Measurements from ENCODE around the gene SH3GLB1.
"Not testable (repeated sequence)": the region's sequence is repeated elsewhere in the genome, so short reads cannot be mapped to it uniquely, and the experiment has no call there.

Gene SH3GLB1

DNA sequence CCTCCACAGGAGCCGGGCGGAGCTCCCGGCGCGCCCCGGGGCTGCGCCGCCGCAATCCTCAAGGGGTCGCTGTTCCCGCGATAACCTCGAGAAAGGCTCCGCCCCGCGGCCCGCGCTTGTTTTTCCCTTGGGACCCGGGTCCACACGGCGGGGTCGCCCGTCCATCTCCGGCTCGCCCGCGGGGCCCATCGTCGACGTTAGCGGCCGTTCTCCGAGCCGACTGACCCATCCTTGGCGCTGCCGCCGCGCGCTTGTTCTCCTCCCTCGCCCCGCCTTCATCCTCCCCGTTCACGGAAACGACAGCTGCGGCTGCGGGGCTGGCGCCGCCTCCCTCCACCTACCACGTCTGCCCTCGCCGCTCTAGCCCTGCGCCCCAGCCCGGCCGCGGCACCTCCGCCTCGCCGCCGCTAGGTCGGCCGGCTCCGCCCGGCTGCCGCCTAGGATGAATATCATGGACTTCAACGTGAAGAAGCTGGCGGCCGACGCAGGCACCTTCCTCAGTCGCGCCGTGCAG, at the start of gene SH3GLB1:
SH3GLB1 (plus strand) TSS at position 119 of the 514 bp plus-strand sequence; CDS start at position 443, 324 bp downstream.
- peak; percentile 79 for DNase-seq

DNA sequence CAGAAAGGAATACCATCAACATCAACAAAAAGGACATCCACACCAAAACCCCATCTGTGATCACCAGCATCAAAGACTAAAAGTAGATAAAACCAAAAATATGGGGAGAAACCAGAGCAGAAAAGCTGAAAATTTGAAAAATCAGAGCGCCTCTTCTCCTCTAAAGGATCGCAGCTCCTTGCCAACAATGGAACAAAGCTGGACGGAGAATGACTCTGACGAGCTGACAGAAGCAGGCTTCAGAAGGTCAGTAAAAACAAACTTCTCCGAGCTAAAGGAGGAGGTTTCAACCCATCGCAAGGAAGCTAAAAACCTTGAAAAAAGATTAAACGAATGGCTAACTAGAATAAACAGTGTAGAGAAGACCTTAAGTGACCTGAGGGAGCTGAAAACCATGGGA, 46.0 kb upstream of the SH3GLB1 start:
- DNase-seq = not testable (repeated sequence)

DNA sequence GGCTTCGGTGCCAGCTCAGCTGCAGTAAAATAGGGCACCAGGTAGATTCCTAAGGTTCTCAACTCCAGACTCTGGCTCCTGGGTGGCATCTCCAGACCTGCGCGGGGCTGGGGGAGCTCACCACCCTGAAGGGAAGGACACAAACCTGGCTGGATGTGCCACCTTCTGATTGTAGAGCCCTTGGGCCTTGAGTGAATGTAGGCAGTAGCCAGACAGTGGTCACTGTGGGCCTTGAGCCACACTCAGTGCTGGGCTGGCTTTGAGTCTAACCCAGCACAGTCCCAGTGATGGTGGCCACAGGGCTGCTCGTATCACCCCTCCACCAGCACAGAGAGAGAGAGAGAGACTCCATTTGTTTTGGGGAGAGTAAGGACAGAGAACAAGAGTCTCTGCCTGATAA, 38.0 kb upstream of the SH3GLB1 start:
- no peak for DNase-seq

DNA sequence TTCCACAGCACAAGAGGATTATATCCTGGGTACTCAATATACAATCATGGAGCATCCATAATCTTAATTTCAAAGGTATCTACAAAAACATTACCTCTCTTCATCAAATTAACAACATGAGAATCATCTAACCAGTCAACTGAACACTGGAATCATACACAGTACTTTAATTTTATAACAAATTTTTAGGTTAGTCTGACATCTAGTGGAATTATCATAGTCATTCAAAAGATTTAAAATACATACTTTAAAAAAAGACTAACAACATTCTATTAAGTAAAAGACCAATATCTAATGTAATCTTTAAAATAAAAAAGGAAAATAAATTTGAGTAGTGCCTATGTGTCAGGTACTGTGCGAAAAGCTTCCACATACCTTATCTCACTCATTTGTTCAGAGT, 16.8 kb upstream of the SH3GLB1 start:
- no peak for DNase-seq

DNA sequence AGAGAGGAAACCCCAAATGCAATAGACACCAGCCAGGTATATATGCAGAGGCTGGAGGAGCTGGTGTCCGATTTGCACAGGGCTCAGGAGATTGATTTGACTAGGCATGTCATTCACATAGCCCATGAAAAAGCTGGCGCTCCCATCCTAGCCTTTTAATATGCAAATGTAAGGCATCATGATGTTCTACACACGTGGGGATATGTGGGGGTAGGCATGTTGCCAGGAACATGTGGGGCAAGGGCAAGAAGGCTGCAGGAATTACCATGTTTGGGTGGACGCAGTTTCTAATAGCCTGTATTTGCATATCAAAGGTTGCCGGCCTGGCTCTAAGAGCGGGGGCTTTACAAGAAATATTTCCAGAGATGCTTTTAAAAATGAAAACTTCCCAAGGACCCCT, 11.7 kb upstream of the SH3GLB1 start:
- no peak for DNase-seq

DNA sequence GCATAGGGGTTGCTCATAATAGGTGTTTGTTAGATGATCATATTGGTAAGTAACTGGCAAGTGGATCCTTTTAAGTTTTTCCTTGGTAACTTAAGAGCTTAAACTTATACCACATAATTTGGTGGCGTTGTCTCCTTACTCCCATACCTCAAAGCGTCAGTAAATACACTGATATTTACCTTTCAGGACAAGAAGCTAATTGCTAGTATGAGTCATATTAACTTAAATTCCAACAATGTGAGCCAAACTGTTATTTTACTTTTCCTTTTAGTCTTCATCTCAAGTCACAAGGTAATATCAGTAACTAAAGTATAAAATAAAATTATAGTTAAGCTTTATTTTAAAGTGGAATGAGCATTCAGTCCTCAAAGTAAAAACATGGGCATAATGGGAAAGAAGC, 9.0 kb upstream of the SH3GLB1 start:
- no peak for DNase-seq

DNA sequence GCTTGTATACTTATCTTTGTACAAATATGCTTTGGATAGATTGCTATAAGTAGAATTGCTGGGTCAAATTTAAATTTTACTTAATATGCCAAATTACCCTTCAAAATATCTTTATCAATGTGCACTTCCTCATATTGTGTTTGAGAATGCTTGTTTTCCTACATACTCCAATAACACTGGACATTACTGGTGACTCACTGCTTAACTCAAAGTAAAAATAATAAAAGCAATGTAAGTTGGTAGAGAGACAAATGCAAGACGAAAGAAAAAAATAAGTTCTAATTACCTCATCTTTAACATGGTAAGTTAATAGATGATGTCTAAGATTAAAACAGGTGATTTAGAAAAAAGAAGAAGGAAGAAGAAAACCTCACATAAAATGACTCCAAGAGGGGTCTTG, 7.9 kb upstream of the SH3GLB1 start:
- DNase-seq = no peak

DNA sequence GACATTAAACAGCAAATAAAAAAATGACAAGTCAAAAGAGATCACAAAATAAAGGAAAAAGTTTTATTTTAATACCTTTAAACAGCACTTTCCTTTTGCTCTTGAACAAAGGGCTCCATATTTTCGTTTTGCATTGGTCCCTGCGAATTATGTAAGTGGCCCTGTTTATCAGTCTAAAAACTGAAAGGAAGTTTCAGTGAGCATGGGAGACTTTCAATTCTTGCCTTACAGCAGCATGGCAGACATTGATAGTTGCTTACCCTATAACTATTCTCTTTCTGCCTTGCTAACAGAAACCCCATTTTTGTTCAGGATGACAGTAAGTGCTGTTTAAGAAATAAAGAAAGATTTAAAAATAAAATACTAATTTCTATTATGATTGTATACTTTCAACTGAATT, 5.2 kb upstream of the SH3GLB1 start:
- no peak for DNase-seq

DNA sequence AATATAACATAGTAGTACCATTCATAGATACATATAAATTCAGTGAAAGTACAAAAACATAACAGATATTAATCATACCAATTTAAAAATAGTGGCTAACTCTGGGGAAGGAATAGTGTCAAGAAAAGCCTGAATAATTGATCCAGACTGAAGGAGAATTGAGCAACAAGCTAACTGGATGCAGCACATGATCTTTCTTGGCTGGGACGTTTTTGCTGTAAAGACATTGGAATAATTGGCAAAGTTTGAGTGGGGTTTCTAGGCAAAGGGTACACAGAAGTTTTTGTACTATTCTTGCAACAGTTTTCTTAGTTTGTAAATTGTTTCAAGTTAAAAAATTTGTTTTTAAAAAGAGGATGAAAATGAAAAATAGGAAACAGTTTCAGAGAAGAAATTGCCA, 2.6 kb upstream of the SH3GLB1 start:
- no peak for DNase-seq

DNA sequence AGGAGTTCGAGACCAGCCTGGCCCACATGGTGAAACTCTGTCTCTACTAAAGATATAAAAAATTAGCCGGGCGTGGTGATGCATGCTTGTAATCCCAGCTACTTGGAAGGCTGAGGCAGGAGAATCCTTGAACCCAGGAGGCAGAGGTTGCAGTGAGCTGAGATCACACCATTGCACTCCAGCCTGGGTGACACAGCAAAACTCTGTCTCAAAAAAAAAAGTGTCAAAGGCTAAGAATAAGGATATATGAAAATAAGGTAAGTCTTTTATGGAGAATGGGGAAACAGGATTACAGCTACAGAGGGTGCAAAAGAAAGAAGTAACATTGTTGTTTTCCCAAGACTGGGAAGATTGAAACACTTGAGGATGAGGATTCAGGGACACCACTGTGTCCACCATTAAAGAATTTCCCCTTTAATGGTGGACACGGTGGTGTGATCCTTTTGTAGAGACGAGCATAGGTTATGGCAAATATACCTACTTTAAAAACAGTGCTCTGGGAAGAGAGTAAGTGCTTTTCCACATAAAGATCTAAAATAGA, 1.4 kb upstream of the SH3GLB1 start:
- not testable (repeated sequence) for DNase-seq

DNA sequence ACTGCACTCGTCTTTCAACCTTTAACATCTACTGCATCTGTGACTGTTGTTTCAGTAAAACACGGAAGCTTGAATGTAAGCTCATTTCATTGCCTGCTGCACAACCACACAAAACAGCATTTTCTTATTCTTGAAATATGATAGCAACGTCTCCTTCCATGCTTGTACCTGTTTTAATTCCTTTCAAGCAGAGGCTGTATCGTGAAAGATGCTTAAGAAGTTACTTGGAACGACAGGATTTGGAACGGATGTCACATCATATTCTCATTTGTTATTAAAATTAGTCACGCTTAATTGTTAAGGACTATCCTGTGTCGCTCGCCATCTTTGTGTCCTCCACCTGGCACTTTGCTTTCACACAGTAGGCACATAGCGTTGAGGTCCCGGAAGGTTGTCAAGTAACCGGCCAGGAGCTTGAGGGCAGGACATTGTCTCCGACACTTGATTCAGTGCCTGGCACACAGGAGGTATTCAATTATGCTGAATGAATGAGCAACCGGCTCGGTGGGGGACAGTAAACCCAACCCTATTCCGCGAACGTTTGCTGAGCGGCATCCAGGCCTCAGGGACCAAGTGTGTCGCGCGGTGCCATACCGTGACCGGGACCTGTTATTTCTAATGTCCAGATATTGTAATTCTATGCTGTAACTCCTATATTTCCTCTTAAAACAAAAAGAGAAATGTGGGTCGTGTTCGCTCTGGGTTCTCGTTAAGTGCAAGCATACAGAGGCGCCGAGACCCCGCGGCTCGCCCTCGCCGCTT, 499 bp upstream of the SH3GLB1 start:
- DNase-seq = peak; percentile 34

DNA sequence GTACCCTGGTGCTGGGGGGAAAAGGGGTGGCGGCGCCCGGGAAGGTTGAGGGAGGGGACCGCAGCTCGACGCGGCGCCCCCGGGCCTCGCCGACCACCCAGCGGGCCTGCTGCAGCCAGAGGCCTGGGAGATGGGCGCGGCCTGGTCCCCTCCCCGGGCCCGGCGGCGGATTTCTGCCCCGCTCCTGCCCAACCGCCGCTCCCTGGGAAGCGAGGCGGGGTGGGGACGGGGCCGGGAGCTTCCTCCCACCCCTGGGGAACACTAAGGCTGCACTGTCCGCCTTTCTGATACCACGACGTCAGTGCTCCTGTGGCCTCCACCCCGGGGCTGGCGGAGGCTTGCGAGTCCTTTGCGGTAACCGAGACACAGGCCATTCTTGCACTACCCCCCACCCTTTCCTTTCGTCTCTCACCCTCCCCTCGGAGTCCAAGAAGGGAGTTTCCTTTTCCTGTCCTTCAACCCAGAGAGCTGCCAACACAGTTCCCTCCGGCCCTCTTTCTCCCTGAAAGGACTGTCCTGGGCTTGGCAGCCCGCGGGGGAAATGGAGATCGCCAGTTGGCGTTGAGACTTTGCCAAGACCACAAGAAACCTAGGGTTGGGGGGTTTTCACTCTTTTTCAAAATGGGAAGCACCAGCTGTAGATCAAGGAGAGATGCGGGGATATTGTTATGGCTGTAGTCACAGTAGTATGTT, 742 bp downstream of the SH3GLB1 start:
- peak; percentile 13 for DNase-seq

DNA sequence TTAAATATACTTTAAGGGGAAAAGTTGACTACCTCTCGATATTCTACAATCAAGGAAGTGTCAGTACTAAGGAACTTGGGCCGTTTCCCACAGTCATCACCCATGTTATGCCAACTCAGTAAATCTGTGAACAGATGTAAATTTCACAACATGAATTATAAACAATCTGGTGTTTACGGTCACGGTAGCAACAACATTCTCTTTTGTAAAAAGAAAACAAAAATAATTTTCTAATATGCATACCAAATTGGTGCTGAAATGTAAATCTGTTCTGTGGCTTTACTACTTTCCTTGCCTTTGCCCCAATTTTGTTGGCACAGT, 1.2 kb downstream of the SH3GLB1 start:
- no peak for DNase-seq

DNA sequence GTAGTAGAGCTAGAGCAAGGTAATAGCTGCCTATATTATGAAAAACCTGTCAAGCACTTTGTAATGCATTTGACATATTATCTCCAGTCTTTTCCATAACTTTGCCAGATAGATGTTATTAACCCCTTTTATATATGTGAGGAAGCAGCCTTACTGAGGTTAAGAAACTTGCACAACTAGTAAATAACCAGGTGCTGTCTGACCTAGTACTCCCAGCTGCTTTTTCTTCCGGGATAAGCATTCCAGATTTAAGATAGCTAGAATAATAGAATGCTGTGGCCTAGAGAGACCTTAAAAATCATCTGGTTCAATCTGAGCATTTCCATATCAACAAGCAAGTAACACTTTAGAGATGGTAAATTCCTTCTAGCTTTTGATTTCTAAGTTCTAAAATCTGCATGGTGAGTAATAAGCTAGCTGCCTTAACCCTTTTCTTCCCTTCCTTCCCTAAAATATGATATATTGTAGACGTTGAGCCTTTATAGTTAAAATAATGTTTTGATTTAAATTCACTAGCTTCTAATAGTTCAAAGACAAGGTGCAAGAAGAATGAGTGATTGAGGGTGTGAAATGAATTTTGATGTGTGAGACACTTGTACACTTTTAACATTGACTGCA, 1.8 kb downstream of the SH3GLB1 start:
- DNase-seq = no peak

DNA sequence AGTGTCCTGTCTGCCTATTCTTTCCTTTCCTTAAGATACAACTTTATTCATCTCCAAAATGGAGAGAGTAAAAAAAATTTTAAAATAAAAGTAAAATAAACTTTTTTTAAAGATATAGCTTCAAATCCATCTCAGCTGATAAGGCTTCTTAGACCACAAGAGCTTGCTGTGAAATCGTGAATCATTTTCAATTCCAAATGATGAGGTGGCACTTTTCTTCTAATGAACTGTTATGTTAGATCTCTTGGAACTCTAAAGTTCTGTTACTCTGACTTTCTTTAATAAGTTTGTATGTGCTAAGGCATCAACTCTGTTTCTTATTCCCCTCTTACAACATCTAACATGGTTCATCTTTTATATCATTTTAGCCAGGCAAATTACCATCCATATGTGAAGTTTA, 4.5 kb downstream of the SH3GLB1 start:
- DNase-seq = no peak

DNA sequence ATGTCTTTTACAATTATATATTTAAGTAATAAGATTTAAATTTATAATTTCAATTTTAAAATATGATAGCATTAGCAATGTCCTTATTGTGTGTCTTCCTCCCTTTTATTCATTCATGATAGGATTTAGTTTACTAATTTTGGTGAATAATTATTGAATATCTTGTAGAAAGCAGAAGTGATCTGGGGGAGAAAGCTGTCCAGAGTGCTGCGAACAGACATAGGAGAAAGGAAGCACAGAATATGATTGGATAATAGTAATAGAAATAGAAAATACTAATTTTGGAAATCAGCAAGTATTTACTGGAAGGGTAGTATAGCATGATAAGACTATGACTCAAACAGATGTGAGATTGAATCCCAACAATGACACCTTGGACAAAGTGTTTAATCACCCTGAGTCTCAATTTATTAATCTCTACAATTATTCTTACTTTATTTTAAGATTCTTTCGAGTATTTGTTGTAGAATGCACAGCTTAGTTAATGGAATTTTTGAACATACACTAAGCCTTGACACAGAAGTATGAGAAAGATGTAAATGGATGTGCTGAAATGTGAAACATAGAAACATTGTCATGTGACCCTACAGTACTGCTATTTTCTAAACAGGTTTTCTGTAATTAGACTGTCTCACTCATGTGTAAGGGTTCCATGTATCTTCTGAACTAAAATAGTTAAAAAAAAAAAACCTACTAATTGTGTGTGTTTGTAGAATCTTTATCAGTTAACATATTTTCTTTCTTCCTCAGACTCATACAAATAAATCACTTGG, 7.9 kb downstream of the SH3GLB1 start:
- no peak for DNase-seq

DNA sequence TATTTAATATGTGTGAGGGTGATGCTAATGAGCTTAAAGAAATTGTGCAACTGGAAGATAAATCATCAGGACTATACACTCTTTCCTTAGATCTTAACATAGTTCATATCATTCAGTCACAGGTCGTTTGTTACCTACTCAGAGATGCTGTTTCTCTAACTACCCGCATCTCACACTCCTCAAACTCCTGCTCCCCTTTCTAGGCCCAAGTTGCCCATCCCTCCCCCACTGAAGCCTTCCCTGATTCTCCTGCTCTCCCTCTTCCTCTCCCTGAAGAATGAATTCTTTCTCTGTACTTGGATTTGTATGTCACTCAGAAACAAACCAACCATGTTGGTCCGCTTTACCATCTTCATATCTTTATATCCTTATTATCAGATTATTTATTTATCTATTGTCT, 9.1 kb downstream of the SH3GLB1 start:
- no peak for DNase-seq

DNA sequence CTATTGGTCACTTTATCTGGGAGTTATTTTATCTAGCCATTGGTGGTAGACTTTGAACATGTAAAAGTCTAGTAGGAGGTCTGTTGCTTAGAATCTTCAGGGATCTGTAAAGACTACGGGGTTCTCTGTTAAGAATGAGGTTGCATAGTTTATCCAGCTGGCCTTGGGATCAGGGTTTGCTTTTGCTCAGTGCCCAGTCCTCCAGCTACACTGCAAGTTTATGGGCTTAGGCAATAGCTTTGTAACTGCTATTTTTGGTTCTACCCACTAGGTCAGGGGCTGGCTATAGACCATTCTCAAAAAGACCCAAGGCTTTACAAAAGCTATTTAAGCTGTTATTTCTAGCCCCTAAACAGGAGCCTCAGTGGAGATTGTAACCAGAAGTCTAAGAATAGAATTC, 9.8 kb downstream of the SH3GLB1 start:
- no peak for DNase-seq

DNA sequence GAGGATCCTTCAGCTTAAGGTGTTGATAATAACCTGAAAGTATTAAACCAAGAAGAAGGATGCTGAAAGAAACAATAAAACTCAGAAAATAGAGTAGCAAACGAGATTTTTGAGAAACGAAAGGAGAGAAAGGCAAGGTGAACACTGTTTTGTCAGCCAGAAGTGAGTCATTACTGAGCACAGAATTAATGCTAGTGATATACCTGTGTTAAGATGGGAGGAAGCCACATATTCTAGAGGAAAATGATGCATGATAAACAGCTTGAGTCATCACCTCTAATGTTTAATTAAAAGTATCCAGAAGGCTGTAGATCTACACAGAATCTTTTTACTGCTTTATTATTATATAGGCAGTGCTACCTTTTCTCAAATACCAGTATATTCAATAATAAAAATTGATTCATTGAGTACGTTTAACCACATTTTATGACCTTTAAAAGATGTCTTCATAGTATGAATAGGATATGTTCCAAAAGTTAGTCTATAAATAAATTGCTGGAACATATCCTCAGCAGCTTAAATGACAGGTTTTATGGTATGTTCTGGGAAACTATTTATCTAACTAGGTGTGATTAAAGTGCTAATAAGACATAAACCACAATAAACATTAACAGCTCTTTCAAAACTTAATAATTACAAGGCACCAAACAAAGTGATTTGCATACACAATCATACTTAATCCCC, 10.3 kb downstream of the SH3GLB1 start:
- DNase-seq = no peak

DNA sequence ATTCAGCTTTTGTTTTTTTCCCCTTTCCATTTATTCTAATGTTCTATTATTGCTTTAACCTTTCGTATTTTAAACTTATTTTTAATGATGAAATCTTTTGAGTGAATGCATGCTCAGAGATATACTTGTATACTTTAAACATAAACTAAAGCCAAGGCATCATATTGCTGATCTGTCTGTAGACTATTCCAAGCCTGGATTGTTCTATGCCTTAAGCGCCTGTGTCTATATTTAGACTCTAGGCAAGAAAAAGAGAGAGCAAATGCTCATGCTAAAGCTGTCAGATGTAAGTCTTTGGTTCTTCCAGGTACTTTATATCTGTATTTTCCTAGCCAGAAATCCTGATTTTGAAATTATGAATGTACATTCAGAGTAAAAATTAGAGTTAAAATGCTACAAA, 14.4 kb downstream of the SH3GLB1 start:
- DNase-seq = no peak

DNA sequence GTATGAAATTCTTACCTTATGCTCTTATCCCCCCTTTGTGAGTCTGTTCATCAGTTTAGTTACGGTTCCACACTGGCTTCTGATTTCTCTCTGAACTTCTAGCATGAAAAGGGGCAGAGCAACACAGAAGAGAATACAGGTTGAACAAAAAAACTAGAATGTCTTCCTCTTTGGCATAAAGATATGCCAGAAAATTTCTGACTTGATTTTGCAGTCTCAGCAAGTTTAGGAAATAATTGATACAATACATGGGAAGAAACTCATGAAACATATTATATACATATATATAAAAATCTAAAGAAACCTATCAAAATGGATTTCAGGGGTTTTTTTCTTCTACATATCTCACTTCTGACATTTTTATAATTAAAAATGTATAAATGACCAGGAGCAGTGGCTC, 27.0 kb downstream of the SH3GLB1 start:
- DNase-seq = no peak

DNA sequence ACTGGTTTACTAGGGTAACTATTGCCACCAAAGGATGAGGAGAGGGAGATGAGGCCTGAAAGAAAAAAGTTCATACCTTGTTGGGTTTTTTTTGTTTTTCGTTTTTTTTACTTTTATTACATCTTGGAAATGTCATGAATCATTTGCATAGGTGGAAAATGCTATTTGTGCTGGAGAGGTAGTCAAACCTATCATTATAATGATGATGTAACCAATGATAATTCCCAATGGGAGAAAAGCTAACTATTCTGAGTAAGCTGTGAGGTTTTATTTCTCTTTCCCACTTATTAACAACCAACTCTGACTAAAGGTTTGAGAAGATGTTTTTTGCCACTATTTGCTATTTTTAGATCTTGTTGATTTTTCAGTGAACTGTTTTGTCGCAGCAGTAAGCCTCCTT, 29.0 kb downstream of the SH3GLB1 start:
- no peak for DNase-seq
